PFSK-1 (cell line): ENCODE results near the gene MS4A4A.

Experiments used
- FOXP2 ChIP-seq: optimal IDR thresholded peaks from 2 replicates; pipeline ENCODE3; 2011; ENCODE audit warnings: borderline replicate concordance, control low read depth, inconsistent platforms; ENCODE audit not compliant: insufficient read depth; ENCODE audit errors: extremely low read length, extremely low read depth
- POLR2AphosphoS5 ChIP-seq: IDR thresholded peaks from 2 replicates; pipeline ENCODE4 v1.6.1; 2012; ENCODE audit warnings: low read depth, mild to moderate bottlenecking, control low read depth, low read length, moderate library complexity
- REST ChIP-seq, 2 experiments: IDR thresholded peaks; 2 replicates each; pipeline versions ENCODE4 v1.6.1 to v1.8.0; 2011 to 2012; ENCODE audit warnings: low read depth in 2 of 2, low read length in 2 of 2, control low read depth in 1 of 2, inconsistent platforms in 1 of 2, mild to moderate bottlenecking in 1 of 2, moderate library complexity in 1 of 2; ENCODE audit not compliant: insufficient read depth in 1 of 2
- SIN3A ChIP-seq: IDR thresholded peaks from 2 replicates; pipeline ENCODE4 v1.6.1; 2012; ENCODE audit warnings: mild to moderate bottlenecking, low read length, moderate library complexity, borderline replicate concordance; ENCODE audit not compliant: insufficient read depth
- TAF1 ChIP-seq: IDR thresholded peaks from 2 replicates; pipeline ENCODE4 v1.6.1; 2012; ENCODE audit warnings: low read length, control low read depth, borderline replicate concordance; ENCODE audit not compliant: insufficient read depth

Gene MS4A4A

GRCh38 chr11:60263402-60263801, 17.1 kb upstream of the MS4A4A start:
- TF ChIP-seq REST (IDR thresholded peaks at IDR 0.05; ENCODE audit: insufficient read depth in 1 of 2, low read depth in 2 of 2, low read length in 2 of 2) (no peak), POLR2AphosphoS5 (no peak), FOXP2 (no peak)

- TF ChIP-seq TAF1 = no peak
- TF ChIP-seq FOXP2 = no peak
- TF ChIP-seq REST (IDR thresholded peaks at IDR 0.05; ENCODE audit: insufficient read depth in 1 of 2, low read depth in 2 of 2, low read length in 2 of 2) = no peak
- no peak for TF ChIP-seq POLR2AphosphoS5
- no peak for TF ChIP-seq SIN3A
Observed at GRCh38 chr11:60264644-60265043, 15.8 kb upstream of the MS4A4A start.

GRCh38 chr11:60265373-60266214, 14.9 kb upstream of the MS4A4A start:
- TF ChIP-seq POLR2AphosphoS5 (no peak), SIN3A (no peak), TAF1 (no peak), FOXP2 (no peak), REST (IDR thresholded peaks at IDR 0.05; ENCODE audit: insufficient read depth in 1 of 2, low read depth in 2 of 2, low read length in 2 of 2) (no peak)

- TF ChIP-seq SIN3A = no peak
- TF ChIP-seq TAF1 = no peak
- TF ChIP-seq REST (IDR thresholded peaks at IDR 0.05; ENCODE audit: insufficient read depth in 1 of 2, low read depth in 2 of 2, low read length in 2 of 2) = no peak
- no peak for TF ChIP-seq POLR2AphosphoS5
- no peak for TF ChIP-seq FOXP2
Observed at GRCh38 chr11:60274416-60274815, 6.0 kb upstream of the MS4A4A start.

GRCh38 chr11:60281485-60281884, 1.0 kb downstream of the MS4A4A start:
- TF ChIP-seq FOXP2 (no peak), TAF1 (no peak), REST (IDR thresholded peaks at IDR 0.05; ENCODE audit: insufficient read depth in 1 of 2, low read depth in 2 of 2, low read length in 2 of 2) (no peak), POLR2AphosphoS5 (no peak), SIN3A (no peak)
